ENCODE data around the gene WWTR1.

Gene WWTR1

DNA sequence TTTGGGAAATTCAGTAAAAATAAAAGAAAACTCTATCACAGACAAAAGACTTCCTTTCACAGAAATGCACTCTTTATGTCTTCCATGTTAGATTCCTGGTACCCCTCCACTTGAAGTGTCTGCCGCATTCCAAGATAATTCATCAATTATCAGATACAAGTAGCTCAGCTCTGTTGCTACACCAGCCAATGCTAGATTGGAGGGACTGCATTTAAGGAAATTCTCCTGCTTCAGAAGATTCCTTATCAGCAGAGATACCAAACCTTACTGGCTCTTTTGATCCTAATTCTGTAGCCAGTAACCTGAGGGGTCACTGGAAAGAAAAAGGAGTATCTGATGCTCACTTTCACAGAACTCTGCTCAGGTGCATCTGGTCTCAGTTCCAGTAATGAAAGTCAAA is 119.5 kb downstream of the WWTR1 start:
- in situ Hi-C loops (cut with MboI; ENCODE audit: low sequenced_read_pairs), result no loop called here

DNA sequence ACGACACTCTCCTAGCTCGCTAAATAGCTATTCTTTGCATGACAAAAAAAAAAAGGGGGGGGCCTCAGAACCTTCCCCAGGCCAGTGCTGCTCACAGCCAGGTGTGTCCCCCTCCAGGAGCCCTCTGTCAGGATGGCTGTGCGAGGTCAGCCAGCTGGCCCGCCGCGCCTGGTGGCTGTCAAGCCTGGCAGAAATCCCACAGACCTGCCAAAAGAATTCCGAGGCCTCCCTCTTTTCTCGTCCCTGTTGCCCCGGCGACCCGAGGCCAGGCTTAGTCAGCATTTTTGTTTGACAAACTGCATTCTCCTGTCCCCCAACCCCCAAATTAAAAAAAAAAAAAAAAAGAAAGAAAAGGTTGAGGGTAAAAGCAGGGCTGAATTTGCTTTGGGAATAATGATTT is 121.4 kb downstream of the WWTR1 start:
- in situ Hi-C loops (cut with MboI; ENCODE audit: low sequenced_read_pairs), result no loop called here

DNA sequence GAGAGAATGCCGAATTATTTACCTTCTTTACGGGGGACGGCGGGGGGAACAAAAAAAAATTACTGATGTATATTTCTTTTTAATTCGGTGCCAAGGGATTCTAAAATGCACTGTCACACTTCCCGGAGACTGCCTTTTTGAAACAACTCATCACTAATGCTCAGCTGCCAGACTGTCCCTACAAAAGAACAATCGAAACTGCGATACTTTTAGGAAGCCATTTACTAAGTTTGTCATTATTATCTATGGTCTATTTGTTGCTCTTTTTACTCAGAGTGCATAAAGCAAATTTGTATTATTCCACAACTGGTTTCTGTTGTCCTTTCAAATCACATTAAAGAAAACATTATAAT is 122.5 kb downstream of the WWTR1 start:
- in situ Hi-C loops (cut with MboI; ENCODE audit: low sequenced_read_pairs), result no loop called here

DNA sequence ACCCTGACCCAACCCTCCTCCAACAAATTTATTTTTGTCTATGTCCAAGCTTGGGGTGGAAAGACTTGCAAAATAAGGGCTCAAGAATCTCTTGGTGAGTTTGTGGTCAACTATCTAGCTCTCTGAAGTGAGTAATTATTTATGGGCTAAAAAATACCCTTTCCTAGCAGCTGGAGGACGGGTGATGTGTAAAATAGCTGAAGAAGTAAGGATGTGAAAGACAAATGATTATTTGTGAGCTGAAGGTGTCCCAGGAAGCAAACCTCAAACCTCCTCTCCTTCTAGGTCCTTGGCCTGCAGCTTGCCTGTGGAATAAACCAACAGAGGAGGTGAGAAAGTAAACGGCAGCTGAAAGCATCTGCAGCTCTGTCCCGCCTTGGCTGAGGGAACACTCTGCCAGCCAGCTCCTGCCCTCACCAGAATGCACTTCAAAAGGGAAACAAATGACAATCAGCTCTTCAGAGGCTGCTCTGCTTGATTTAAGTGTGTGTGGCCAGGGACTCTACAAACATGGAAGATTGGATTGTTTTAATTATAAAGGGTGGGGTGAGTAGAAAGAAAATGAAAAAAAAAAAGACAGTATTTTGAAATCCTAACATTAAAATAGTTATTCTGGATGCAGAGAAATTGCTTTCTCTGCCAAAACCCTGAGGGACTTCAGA is 123.0 kb downstream of the WWTR1 start:
- in situ Hi-C loops (cut with MboI; ENCODE audit: low sequenced_read_pairs), result no loop called here

DNA sequence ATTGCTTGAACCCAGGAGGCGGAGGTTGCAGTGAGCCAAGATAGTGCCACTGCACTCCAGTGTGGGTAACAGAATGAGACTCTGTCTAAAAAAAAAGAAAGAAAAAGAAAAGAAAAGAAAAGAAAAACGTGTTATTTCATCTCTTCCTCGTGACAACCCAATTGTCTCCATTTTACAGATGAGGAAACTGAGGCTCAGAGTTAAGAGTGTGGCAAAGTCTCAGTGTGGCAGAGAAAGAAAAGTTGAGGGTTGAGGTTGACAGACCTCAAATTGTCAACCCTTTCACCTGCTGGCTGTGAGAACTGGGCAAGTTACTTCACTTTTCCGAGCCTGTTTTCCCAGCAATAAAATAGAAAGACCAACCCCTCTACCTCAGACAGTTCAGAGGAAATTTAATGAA is 123.7 kb downstream of the WWTR1 start:
- in situ Hi-C loops (cut with MboI; ENCODE audit: low sequenced_read_pairs), result no loop called here

DNA sequence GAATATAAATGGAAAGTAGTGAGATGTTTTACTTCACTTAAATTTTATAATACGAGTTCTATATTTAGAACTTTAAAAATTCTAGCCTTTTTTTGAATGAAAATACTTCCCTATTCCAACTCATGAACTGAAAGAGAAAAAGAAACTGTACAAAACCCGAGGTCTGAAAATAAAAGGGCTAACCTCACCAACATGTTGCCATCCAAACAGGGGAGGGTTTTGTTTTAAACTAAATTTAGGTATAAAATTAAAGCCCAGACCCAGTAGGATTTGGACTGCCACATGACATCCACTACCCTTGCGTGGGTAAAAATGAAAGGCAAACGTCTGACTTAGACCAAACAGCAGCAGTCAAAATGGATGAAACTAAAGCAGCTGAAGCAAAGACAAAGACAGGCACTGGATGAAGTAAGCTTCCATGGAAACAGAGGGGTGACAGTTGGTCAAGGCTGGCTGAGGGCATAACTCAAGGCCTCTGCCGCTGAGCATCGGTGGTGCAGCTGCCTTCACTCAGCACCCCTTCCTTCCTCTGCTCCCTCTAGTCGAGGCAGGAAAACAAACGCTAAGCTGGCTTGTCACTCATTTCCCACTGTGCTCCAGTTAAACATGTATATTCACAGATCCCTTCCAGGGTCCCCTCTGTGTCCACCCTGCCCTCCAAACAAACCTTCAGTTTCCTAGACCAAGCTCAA is 125.2 kb downstream of the WWTR1 start:
- in situ Hi-C loops (cut with MboI; ENCODE audit: low sequenced_read_pairs), result no loop called here

DNA sequence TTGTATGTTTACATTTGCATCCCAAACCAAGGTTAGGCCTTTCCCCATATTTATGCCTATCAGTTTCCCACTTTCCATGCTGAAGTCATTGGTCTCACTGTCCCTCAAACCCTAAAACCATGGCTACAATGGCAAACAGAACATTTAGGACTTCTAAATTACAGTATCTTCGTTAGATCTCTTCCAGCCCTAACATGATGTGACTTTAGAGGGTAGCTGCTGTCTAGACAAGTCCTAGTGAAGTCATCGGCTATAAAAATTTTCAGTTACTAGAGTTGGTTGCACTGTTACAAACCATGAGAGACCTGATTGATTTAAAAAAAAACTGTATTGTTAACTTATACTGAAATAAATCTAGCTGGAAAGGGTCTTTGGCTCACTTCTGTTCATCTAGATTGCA is 128.7 kb downstream of the WWTR1 start:
- in situ Hi-C loops (cut with MboI; ENCODE audit: low sequenced_read_pairs), result no loop called here

DNA sequence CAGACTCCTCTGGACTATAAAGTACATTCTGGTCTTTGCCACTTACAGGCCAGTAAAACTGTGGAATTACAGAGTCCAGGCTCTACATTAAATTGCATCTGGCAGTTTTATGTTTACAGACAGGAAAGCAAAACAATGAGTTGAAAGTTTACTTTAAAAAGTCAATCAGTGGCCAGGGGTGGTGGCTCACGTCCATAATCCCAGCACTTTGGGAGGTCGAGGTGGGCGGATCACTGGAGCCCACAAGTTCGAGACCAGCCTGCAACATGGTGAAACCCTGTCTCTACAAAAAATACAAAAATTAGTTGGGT is 129.5 kb downstream of the WWTR1 start:
- in situ Hi-C loops (cut with MboI; ENCODE audit: low sequenced_read_pairs), result no loop called here

DNA sequence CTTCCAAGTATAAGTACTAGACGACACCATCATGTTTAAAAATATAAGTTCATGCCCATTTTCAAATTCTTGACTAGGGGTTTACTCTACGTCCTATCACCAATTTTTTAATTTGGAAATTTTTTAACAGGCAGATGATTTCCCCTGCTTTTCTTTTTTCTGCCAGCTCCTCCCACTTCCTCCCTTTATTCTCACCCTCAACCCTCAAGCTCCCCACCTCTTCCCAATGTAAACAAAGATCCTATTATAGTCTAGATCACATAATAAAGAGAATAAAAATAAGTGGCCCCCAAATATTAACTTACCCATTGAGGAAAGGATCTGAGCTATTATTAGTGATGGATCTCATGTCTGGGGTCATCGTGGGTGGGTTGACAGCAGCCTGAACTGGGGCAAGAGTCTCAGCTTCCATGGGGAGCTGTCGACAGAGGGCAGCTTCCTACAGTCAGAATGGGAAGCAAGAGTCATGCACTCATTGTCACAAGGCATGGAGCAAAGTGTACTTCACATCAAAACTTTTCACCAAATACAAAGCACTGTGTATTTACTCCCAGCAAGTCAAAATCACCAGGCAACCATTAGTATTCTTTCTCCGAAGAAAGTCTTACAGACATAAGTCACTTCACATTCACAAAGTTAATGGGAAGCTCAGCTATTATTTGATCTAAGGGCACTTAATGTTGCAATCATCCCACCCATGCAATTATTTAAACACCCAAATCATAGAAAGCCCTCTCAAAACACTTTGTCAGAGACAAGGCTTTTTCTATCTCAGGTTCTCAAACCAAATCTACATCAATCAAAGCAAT is 130.1 kb downstream of the WWTR1 start:
- in situ Hi-C loops (cut with MboI; ENCODE audit: low sequenced_read_pairs), result no loop called here

DNA sequence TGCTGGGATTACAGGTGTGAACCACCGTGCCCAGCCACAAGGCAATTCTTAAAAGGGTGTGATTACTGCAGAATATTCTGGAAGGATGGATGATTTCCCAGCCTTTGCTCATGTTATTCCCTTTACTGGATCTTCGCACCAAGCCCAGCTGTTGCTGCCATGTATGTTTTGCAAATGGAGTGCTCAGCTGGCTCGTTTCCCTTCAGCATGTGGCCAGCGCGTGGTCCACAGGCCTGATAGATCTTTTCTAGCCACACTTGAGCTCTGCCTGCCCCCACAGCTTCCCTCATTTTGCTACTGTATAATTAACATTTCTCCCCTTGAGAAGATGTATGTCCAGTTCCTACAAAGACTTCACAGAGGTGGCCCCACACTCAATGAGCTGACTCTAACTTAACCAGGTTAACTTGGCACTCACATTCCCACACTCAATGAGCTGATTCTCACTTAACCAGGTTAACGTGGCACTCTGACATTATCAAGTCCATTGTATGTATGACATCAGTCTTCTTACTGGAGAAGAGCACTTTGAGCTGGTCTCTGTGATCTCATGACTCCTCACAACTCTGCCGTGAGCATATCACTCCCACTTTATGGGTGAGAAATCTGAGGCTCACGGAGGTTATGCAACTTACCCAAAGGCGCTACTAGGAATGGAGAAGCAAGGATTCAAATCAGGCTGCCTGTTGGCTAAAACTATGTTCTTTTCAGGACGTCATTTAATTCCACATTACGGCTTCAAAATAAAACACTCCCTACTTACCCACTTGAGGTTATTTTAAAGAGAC is 134.1 kb downstream of the WWTR1 start:
- in situ Hi-C loops (cut with MboI; ENCODE audit: low sequenced_read_pairs), result no loop called here

DNA sequence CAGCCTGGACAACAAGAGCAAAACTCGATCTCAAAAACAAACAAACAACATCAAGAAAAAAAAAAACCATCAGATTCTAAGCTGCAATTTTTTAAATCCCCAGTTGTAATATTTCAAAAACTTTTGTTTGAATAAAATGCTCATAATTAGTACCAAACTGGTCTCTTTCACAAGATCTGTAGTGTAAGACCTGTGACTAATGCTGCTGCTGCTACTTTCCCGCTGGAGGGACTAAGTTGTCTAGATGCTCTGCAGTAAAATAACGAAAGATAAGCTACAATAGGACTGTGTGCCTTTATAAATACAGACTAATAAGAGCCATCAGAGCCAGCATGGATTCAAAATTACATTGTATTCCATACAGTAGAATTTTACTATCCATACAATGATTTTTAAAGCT is 137.9 kb downstream of the WWTR1 start:
- in situ Hi-C loops (cut with MboI; ENCODE audit: low sequenced_read_pairs), result no loop called here

DNA sequence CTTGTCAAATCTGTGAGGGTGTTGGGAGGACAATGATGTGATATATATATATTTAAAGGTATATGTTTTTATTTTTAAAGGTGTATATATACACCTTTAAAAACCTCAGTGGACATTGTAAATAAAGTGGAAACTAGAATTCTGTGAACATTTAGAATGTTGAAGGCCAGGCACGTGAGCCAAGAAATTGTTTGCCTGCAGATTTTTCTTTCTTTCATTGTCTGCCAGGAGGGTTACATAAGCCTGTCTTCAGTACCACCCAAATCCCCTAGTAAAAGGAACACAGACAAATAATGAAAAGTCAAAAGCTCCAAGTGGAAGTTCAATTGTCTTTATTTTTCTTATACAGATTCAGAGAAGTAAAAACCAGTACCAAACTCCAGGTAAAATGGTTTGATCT is 140.9 kb downstream of the WWTR1 start:
- in situ Hi-C loops (cut with MboI; ENCODE audit: low sequenced_read_pairs), result no loop called here

DNA sequence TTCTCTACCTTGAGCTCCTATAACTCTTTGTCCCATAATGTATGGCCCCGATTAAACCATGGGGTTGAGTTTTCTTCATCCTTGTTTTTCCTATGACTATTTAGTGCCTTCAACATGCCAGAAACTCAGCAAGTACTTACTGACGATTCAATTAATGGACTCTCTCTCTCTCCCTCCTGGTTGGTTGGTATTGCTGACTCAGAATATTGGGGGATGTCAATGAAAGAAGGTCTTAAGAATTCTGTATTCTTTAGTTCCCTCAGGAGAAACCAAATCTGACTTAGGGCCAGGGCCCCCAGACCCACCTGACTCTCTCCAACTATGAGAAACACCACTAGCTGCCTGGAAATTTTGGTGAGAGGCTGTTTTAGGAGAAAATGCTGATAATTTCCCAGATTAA is 142.6 kb downstream of the WWTR1 start:
- in situ Hi-C loops (cut with MboI; ENCODE audit: low sequenced_read_pairs), result no loop called here

DNA sequence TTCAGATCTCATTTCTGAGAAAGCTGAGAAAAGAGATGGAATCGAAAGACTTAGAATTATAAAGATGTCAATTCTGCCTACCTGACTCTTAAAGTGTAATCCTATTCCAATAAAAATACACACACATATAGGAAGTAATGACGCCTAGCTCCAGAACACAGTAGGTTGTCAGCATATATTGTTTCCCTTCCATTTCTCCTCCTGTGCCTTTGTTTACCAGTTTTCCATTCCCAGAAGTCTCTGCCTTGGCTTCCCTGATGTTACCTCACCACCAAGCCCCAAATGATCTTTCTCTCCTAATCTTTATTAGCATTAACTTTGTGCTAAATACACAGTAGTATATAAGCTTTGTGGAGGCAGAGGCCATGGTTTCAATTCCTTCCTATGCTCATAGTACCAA is 143.4 kb downstream of the WWTR1 start:
- in situ Hi-C loops (cut with MboI; ENCODE audit: low sequenced_read_pairs), result no loop called here

DNA sequence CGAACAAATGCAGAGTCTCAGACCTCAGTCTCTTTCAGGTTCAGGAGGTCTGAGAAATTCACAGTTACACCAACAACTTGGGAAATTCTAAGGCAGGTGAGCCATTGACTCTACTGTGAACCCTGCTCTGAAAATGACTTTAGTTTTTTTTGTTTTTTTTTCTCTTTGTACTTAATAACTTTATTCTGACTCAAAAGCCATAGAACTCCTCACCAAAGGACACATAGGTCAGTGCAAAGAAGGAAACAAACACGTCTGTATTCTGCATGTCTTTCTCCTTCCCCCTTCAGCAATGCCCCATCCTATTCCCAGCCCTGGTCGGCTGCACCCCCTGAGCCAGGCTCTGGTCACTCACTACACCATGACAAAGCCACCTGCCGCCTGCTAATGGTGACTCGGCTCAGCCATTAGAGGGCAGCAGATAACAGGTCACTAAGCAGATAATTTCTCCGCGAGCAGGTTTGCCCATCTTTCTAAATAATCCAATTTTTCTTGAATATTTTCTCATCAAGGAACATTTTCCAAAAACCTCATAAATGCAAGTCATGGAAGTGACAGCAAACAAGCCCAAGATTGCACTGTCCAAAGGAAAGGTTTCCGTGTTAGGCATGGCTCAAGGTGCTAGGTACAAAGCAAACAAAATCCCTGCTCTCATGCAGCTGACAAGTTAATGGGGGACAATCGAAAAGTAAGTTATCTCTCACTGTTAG is 145.6 kb downstream of the WWTR1 start:
- in situ Hi-C loops (cut with MboI; ENCODE audit: low sequenced_read_pairs), result no loop called here

DNA sequence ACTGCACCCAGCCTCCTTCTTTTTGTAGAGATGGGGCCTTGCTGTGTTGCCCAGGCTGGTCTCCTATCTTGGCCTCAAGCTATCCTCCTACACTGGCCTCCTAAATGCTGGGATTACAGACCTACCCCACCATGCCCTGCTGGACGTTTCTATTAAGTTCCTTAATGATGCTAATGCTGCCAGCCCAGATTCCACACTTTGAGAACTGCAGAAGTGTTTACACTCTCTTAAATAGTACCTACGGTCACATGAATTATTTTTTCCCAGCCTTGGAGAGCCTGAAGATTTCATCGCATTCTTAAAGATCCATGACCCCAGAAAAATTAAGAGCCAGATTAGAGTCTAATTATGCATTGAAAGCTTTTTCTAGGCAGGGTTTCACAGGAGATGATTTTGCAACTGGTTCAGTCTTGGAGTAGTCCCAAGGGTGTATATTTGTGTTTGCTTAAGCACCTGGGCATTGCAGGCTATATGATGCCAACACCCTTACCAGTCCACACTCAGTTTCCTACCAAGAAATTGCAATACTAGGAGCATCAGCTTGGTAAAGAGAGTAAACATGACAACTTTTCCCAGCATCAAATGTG is 146.7 kb downstream of the WWTR1 start:
- in situ Hi-C loops (cut with MboI; ENCODE audit: low sequenced_read_pairs), result no loop called here

DNA sequence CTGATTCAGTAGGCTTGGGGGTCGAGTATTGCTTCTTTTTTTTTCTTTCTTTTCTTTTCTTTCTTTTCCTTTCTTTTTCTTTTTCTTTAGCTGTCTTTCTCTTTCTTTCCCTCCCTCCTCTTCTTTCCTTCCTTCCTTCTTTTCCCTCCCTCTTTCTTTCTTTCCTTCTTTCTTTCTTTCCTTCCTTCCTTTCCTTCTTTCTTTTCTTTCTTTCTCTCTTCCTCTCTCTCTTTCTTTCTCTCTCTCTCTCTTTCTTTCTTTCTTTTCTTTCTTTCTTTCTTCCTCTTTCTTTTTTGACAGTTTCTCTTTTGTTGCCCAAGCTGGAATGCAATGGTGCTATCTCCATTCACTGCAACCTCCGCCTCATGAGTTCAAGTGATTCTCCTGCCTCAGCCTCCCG is 147.3 kb downstream of the WWTR1 start:
- in situ Hi-C loops (cut with MboI; ENCODE audit: low sequenced_read_pairs), result no loop called here

DNA sequence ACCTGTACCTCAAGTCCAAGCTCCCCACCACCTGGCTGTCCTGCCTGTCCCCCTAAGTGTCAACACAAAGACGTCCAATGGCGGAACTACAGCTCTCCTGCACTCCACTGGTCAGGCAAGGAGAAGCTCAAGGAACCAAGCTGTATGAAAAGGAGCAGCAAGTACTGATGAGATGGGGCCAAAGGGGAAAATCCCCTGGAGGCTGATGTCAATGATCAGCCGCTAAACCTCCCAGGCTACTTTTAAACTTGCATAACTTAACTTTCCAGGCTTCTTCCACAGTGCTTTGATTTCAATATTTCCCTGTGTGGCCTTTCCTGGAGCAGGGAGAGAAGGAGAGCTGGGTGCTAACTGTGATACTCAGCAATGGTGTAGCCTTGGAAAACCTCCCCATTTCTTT is 148.3 kb downstream of the WWTR1 start:
- in situ Hi-C loops (cut with MboI; ENCODE audit: low sequenced_read_pairs), result no loop called here

DNA sequence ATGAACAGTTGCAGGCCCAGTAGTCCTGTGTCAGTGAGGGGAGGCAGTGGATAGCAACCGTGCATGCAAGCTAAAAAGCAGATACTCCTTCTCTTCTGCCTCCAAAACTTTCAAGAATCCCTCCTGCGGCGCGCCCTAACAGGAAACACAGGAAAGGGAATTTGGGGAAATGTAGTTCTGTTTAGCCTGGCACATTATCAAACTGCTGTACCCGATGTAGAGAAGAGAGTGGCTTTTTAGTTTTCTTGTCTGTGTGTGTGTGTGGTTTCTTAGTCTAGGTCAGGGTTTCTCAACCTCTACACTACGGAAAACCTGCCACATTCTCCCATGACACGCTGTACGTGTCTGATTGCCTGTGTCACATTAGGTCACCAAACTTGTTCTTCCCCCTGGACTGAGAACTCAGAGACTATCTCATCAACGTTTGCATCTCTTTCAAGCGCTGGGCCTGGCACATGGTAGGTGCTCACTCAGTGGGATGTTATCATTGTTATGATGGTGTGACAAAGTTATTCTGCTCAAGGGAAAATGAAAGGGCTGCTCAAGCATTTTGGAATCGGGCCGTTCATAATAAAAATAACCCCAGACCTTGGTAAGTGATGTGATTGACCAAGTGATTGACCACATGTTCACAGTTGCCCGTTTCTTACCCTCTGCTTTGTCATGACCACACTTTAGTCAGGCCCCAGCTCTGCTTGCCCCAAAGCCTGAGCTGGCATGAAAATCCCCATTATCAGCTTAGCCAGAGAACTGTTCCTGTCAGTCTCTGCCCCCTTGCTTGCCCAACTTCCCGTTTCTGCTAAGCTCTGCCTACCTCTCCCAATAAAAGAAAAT is 150.1 kb downstream of the WWTR1 start:
- in situ Hi-C loops (cut with MboI; ENCODE audit: low sequenced_read_pairs), result no loop called here

DNA sequence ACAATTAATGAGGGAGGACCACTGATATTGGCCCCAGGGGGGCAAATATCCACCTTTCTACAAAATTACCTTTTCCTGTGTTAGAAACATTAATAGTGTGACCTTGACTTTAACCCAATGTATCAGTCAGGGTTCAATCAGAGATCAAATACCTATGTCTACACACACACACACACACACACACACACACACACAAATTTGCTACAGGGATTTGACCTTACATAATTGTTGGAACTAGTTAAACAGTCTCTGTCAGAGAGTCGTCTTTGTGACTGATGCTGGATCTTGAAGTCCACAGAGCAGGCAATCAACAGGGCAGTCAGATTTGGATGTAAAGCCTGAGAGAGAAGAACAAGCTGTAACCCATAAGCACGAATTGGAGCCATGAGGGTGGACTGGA is 150.9 kb downstream of the WWTR1 start:
- in situ Hi-C loops (cut with MboI; ENCODE audit: low sequenced_read_pairs), result no loop called here

Measured in hTERT RPE-1 (cell line).